Measurements from ENCODE around the gene ROGDI. TPM values are rescaled to one million over a fixed set of nuclear protein-coding genes. Genes with fewer than 3 reads are reported as not detected.
A peak's percentile ranks its signal among the peaks of the same experiment; 100 is the strongest.

ROGDI gene
- total and polyA plus RNA-seq, 2 of the 13 experiments (the other 11 are each of a cell fraction or from before 2014, with no cell fraction given): 19.2 to 42.1 TPM

DNA sequence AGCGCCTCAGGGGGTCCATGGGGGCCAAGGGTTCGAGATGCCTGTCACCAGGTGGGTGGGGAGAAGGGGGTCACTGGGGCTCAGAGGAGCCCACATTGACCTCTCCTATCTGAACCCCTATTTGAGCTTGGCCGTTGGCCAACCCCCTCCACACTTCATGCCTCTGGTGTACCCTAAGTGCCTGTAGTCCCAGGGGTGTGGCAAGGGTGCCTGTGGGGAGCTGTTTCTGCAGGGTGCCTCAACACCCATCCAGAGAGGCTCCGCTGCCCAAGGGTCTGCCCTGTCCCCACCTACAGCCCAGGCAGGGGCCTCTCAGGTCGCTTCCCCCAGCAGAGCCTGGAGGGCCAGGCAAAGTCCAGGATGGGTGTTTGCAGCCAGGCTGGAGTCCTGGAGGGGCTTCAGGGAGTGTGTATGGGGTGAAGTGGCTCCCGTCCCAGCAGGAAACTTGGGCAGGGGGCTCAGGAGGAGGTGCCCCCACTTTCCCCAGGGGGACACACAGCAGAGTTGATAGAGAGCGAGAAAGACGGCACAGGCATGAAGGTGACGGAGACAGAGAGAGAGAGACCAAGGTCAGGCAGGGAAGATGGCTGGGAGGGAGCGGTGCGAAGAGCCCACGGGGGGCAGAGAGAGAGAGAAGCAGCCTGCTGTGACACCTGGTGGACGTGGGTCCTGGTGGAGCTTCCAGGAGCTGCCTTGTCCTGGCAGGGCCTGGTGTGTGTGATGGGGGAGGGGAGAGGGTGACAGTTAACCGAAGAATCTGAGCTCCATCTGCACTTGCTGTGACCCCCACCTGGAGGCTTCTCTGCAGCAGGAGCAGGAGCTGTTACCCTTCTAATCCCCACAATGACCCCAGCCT lies 14.6 kb downstream of the ROGDI start, which contains the start of gene SEPTIN12 (continued):
- TF ChIP-seq HOXA5 (CRISPR knock-in tag; IDR thresholded peaks at IDR 0.05) (no peak), KMT2A (CRISPR knock-in tag; IDR thresholded peaks at IDR 0.05) (no peak), ZNF790 (CRISPR knock-in tag; IDR thresholded peaks at IDR 0.05; ENCODE audit: borderline replicate concordance) (0 out of 2 replicates have a peak, but pooled peaks have one; percentile 28), MAZ (IDR thresholded peaks at IDR 0.05; ENCODE audit: borderline replicate concordance, low read depth, low read length) (no peak), MAZ (CRISPR knock-in tag; IDR thresholded peaks at IDR 0.05; ENCODE audit: low read depth) (0 out of 2 replicates have a peak, but pooled peaks have one; percentile 13), ZNF282 (IDR thresholded peaks at IDR 0.05; ENCODE audit: partially characterized antibody) (no peak), TBX3 (IDR thresholded peaks at IDR 0.05; ENCODE audit: borderline replicate concordance) (no peak)
- TF ChIP-seq, protein P1, sequence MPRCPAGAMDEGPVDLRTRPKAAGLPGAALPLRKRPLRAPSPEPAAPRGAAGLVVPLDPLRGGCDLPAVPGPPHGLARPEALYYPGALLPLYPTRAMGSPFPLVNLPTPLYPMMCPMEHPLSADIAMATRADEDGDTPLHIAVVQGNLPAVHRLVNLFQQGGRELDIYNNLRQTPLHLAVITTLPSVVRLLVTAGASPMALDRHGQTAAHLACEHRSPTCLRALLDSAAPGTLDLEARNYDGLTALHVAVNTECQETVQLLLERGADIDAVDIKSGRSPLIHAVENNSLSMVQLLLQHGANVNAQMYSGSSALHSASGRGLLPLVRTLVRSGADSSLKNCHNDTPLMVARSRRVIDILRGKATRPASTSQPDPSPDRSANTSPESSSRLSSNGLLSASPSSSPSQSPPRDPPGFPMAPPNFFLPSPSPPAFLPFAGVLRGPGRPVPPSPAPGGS (CRISPR knock-in tag; IDR thresholded peaks at IDR 0.05): no peak
- TF ChIP-seq, protein P2, sequence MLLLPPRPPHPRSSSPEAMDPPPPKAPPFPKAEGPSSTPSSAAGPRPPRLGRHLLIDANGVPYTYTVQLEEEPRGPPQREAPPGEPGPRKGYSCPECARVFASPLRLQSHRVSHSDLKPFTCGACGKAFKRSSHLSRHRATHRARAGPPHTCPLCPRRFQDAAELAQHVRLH (CRISPR knock-in tag; IDR thresholded peaks at IDR 0.05; ENCODE audit: borderline replicate concordance, low read depth): no peak
- TF ChIP-seq, protein P3, sequence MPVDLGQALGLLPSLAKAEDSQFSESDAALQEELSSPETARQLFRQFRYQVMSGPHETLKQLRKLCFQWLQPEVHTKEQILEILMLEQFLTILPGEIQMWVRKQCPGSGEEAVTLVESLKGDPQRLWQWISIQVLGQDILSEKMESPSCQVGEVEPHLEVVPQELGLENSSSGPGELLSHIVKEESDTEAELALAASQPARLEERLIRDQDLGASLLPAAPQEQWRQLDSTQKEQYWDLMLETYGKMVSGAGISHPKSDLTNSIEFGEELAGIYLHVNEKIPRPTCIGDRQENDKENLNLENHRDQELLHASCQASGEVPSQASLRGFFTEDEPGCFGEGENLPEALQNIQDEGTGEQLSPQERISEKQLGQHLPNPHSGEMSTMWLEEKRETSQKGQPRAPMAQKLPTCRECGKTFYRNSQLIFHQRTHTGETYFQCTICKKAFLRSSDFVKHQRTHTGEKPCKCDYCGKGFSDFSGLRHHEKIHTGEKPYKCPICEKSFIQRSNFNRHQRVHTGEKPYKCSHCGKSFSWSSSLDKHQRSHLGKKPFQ (CRISPR knock-in tag; IDR thresholded peaks at IDR 0.05; ENCODE audit: insufficient replicate concordance): no peak
- TF ChIP-seq, protein P4, sequence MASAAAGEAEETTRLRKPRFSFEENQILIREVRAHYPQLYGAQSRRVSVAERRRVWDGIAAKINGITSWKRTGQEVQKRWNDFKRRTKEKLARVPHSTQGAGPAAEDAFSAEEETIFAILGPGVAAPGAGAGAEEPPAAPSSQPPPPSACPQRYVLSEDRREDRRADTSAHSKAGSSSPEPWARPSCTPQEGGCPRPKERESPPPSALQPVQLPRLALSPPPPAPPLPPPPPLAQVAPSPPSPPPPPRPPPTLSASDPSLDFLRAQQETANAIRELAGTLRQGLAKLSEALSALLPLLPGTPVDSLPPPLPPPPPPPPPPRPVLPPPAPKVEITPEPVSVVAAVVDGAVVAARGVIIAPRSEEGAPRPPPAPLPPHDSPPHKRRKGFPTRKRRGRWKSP (CRISPR knock-in tag; IDR thresholded peaks at IDR 0.05): 0 out of 2 replicates have a peak, but pooled peaks have one; percentile 15
- TF ChIP-seq, protein P5, sequence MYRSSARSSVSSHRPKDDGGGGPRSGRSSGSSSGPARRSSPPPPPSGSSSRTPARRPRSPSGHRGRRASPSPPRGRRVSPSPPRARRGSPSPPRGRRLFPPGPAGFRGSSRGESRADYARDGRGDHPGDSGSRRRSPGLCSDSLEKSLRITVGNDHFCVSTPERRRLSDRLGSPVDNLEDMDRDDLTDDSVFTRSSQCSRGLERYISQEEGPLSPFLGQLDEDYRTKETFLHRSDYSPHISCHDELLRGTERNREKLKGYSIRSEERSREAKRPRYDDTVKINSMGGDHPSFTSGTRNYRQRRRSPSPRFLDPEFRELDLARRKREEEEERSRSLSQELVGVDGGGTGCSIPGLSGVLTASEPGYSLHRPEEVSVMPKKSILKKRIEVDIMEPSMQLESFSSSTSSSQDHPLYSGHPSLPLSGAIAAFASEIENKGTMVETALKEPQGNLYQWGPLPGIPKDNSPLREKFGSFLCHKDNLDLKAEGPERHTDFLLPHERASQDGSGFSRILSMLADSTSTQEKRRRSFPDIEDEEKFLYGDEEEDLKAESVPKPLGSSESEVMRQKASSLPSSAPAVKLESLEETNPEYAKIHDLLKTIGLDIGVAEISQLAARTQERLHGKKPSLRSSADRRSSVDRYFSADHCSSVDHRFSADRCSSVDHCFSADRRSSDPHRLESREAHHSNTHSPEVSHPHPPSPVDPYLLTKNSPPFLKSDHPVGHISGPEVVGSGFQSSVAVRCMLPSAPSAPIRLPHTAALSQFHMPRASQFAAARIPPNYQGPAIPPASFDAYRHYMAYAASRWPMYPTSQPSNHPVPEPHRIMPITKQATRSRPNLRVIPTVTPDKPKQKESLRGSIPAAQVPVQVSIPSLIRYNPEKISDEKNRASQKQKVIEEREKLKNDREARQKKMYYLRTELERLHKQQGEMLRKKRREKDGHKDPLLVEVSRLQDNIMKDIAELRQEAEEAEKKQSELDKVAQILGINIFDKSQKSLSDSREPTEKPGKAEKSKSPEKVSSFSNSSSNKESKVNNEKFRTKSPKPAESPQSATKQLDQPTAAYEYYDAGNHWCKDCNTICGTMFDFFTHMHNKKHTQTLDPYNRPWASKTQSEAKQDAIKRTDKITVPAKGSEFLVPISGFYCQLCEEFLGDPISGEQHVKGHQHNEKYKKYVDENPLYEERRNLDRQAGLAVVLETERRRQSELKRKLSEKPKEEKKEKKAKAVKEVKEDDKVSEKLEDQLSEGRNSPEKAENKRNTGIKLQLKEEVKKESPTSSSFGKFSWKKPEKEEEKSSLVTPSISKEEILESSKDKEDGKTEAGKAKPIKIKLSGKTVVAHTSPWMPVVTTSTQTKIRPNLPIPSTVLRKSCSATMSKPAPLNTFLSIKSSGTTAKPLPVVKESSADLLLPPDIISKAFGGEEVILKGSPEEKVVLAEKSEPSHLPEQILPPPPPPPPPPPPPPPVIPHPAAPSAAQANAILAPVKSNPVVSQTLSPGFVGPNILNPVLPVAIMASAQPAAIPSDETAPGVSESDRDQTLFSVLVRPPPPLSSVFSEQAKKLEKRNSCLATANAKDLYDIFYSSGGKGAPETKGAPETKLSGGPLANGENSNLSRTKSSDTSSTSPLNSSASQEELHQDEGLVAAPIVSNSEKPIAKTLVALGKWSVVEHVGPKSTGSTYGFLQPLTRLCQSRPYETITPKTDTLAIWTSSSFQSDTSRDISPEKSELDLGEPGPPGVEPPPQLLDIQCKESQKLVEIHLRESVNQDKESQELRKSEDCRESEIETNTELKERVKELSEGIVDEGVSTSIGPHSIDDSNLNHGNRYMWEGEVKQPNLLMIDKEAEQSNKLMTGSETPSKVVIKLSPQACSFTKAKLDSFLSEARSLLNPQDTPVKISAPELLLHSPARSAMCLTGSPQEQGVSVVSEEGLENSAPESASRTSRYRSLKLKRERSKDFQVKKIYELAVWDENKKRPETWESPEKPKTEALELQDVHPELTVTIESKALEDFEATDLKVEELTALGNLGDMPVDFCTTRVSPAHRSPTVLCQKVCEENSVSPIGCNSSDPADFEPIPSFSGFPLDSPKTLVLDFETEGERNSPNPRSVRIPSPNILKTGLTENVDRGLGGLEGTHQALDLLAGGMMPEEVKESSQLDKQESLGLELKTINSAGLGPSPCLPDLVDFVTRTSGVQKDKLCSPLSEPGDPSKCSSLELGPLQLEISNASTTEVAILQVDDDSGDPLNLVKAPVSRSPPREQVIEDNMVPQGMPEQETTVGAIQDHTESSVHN (CRISPR knock-in tag; IDR thresholded peaks at IDR 0.05): no peak
- TF ChIP-seq, protein P6, sequence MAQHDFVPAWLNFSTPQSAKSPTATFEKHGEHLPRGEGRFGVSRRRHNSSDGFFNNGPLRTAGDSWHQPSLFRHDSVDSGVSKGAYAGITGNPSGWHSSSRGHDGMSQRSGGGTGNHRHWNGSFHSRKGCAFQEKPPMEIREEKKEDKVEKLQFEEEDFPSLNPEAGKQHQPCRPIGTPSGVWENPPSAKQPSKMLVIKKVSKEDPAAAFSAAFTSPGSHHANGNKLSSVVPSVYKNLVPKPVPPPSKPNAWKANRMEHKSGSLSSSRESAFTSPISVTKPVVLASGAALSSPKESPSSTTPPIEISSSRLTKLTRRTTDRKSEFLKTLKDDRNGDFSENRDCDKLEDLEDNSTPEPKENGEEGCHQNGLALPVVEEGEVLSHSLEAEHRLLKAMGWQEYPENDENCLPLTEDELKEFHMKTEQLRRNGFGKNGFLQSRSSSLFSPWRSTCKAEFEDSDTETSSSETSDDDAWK (CRISPR knock-in tag; IDR thresholded peaks at IDR 0.05): no peak
